ENCODE results near the gene NOTCH3. TPM values are rescaled to one million over a fixed set of nuclear protein-coding genes. Genes with fewer than 3 reads are reported as not detected.

The NOTCH3 gene
- total RNA-seq, 4 donors from 2014 or later = 95.6 to 278 (median 122) TPM

GRCh38 chr19:15235781-15236180 lies 35.0 kb upstream of the NOTCH3 start:
- Histone ChIP-seq H3K27me3 (peaks cover 0 to 31% (median 1%) of the 10 kb centered on the region in 4 donors), H3K4me1 (peaks cover 12 to 37% (median 19%) of the 10 kb centered on the region in 3 donors), H3K9me3 (no peaks in the 10 kb centered on the region), H3K27ac (no peak overlapping the region), H3K36me3 (peaks cover 34 to 60% (median 34%) of the 10 kb centered on the region in 3 donors), H3K4me3 (no peak overlapping the region)
- no peak for DNase-seq
- TF ChIP-seq CTCF (IDR thresholded peaks at IDR 0.05) (no peak), POLR2A (IDR thresholded peaks at IDR 0.05) (no peak)
- WGBS, 2 donors = 65 to 78% methylated on average over 2 of the region's 2 CpGs
- intact Hi-C loops (cut with DNase I) = no loop called here

DNA sequence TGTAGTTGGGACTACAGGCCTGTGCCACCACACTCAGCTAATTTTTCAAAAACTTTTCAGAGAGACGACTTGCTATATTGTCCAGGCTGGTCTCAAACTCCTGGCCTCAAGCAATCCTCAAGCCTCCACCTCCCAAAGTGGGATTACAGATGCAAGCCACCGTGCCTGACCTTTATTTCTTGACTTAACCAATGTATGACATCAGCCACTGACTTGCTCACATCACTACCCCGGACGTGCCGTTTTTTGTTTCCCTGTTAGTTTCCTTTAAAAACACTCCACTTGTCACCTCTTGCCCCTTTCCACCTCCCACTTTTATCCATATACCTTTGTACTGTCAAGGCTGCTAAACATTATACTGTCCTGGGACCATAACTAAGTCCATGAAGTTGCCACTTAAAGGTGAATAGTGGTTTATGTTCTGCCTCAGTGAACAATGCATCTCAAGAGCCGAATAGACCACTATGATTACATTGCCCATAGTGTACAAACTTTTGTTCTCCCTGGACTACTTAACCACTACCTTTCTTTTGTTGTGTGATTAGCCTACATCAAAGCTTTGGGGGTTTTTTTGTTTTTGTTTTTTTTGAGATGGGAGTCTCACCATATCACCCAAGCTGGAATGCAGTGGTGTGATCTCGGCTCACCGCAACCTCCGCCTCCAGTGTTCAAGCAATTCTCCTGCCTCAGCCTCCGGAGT lies 33.8 kb upstream of the NOTCH3 start:
- H3K27ac ChIP-seq = peak overlapping the region in 1 of 4 donors; percentile 88

GRCh38 chr19:15231271-15231670 lies 30.5 kb upstream of the NOTCH3 start:
- H3K9me3 ChIP-seq = no peaks in the 10 kb centered on the region
- 66 to 69% methylated on average over 4 to 10 of the region's 10 CpGs for WGBS, 2 donors
- H3K27ac ChIP-seq = peak overlapping the region; percentile 64 to 88 (median 79)
- peaks cover 12 to 39% (median 19%) of the 10 kb centered on the region in 3 donors for H3K4me1 ChIP-seq
- H3K36me3 ChIP-seq = peaks cover 8 to 37% (median 8%) of the 10 kb centered on the region in 3 donors
- DNase-seq = no peak
- intact Hi-C loops (cut with DNase I) = no loop called here
- TF ChIP-seq POLR2A (IDR thresholded peaks at IDR 0.05) (no peak), CTCF (IDR thresholded peaks at IDR 0.05) (no peak)
- H3K27me3 ChIP-seq = peaks cover 0 to 31% (median 1%) of the 10 kb centered on the region in 4 donors
- H3K4me3 ChIP-seq = peak overlapping the region; percentile 41 to 62 (median 50)

More for the DNA sequence above, 33.8 kb upstream of the NOTCH3 start:
- DNase-seq = no peak
- 59 to 65% methylated on average over 10 of the region's 10 CpGs for WGBS, 2 donors
- Histone ChIP-seq H3K27me3 (peaks cover 0 to 31% (median 1%) of the 10 kb centered on the region in 4 donors), H3K4me3 (no peak overlapping the region), H3K9me3 (no peaks in the 10 kb centered on the region), H3K36me3 (peaks cover 23 to 54% (median 31%) of the 10 kb centered on the region in 3 donors), H3K4me1 (peaks cover 12 to 39% (median 19%) of the 10 kb centered on the region in 3 donors)
- intact Hi-C loops (cut with DNase I) = no loop called here
- TF ChIP-seq CTCF (IDR thresholded peaks at IDR 0.05) (no peak), POLR2A (IDR thresholded peaks at IDR 0.05) (no peak)

GRCh38 chr19:15227261-15227660 lies 26.5 kb upstream of the NOTCH3 start:
- Histone ChIP-seq H3K27me3 (peaks cover 0 to 14% (median 0%) of the 10 kb centered on the region in 4 donors), H3K27ac (no peak overlapping the region), H3K4me3 (no peak overlapping the region), H3K4me1 (peaks cover 21 to 38% (median 22%) of the 10 kb centered on the region in 3 donors), H3K9me3 (no peaks in the 10 kb centered on the region), H3K36me3 (peaks cover 0 to 22% (median 0%) of the 10 kb centered on the region in 3 donors)
- TF ChIP-seq CTCF (IDR thresholded peaks at IDR 0.05) (no peak), POLR2A (IDR thresholded peaks at IDR 0.05) (no peak)
- intact Hi-C loops (cut with DNase I) = no loop called here
- 88 to 100% methylated on average over 2 to 4 of the region's 7 CpGs for WGBS, 2 donors
- no peak for DNase-seq

GRCh38 chr19:15225760-15226159 lies 25.0 kb upstream of the NOTCH3 start:
- no peak for TF ChIP-seq CTCF (IDR thresholded peaks at IDR 0.05)
- no peak for TF ChIP-seq POLR2A (IDR thresholded peaks at IDR 0.05)
- no peaks in the 10 kb centered on the region for H3K9me3 ChIP-seq
- peaks cover 0 to 22% (median 0%) of the 10 kb centered on the region in 3 donors for H3K36me3 ChIP-seq
- H3K27me3 ChIP-seq = no peaks in the 10 kb centered on the region
- intact Hi-C loops (cut with DNase I) = no loop called here
- no peak overlapping the region for H3K4me3 ChIP-seq
- peaks cover 13 to 28% (median 14%) of the 10 kb centered on the region in 3 donors for H3K4me1 ChIP-seq
- DNase-seq = no peak
- WGBS, 2 donors = 52% methylated on average over 2 of the region's 7 CpGs; no CpG with 5 or more reads in 1 of the 2 donors
- H3K27ac ChIP-seq = peak overlapping the region in 3 of 4 donors; percentile 25 to 58 (median 42)
